ENCODE data around the gene NR1I2.

NR1I2 gene

GRCh38 chr3:119856695-119857094, 74.8 kb downstream of the NR1I2 start:
- Histone ChIP-seq H3K4me1 (ENCODE audit: control insufficient read depth, insufficient read depth, low read length) (no peaks in the 10 kb centered on the region), H3K36me3 (ENCODE audit: control insufficient read depth, insufficient read depth, low read length) (peaks cover 2% of the 10 kb centered on the region; the same call in 1 of the 2 replicates), H3K4me3 (ENCODE audit: low read depth, low read length) (no peak overlapping the region), H3K9me3 (ENCODE audit: control insufficient read depth, insufficient read depth, low read length) (no peaks in the 10 kb centered on the region), H3K9ac (ENCODE audit: low read depth, low read length) (no peak overlapping the region), H3K27ac (ENCODE audit: low read depth, low read length) (no peak overlapping the region), H3K27me3 (ENCODE audit: control insufficient read depth, insufficient read depth, low read length) (no peaks in the 10 kb centered on the region)

- Histone ChIP-seq H3K9me3 (ENCODE audit: control insufficient read depth, insufficient read depth, low read length) (no peaks in the 10 kb centered on the region), H3K4me1 (ENCODE audit: control insufficient read depth, insufficient read depth, low read length) (no peaks in the 10 kb centered on the region), H3K4me3 (ENCODE audit: low read depth, low read length) (no peak overlapping the region), H3K27ac (ENCODE audit: low read depth, low read length) (no peak overlapping the region), H3K36me3 (ENCODE audit: control insufficient read depth, insufficient read depth, low read length) (peaks cover 20% of the 10 kb centered on the region), H3K9ac (ENCODE audit: low read depth, low read length) (no peak overlapping the region), H3K27me3 (ENCODE audit: control insufficient read depth, insufficient read depth, low read length) (no peaks in the 10 kb centered on the region)
Observed at GRCh38 chr3:119858957-119859356, 77.1 kb downstream of the NR1I2 start.

- H3K4me1 ChIP-seq (ENCODE audit: control insufficient read depth, insufficient read depth, low read length) = no peaks in the 10 kb centered on the region
Observed at GRCh38 chr3:119859728-119860127, 77.8 kb downstream of the NR1I2 start.

GRCh38 chr3:119861681-119862080, 79.8 kb downstream of the NR1I2 start:
- Histone ChIP-seq H3K27ac (ENCODE audit: low read depth, low read length) (no peak overlapping the region), H3K4me3 (ENCODE audit: low read depth, low read length) (no peak overlapping the region), H3K27me3 (ENCODE audit: control insufficient read depth, insufficient read depth, low read length) (no peaks in the 10 kb centered on the region), H3K9me3 (ENCODE audit: control insufficient read depth, insufficient read depth, low read length) (no peaks in the 10 kb centered on the region), H3K36me3 (ENCODE audit: control insufficient read depth, insufficient read depth, low read length) (peaks cover 25% of the 10 kb centered on the region), H3K9ac (ENCODE audit: low read depth, low read length) (no peak overlapping the region), H3K4me1 (ENCODE audit: control insufficient read depth, insufficient read depth, low read length) (no peaks in the 10 kb centered on the region)

More at GRCh38 chr3:119859728-119860127, 77.8 kb downstream of the NR1I2 start:
- no peak overlapping the region for H3K27ac ChIP-seq (ENCODE audit: low read depth, low read length)
- H3K36me3 ChIP-seq (ENCODE audit: control insufficient read depth, insufficient read depth, low read length) = peaks cover 20% of the 10 kb centered on the region
- H3K4me3 ChIP-seq (ENCODE audit: low read depth, low read length) = no peak overlapping the region
- no peaks in the 10 kb centered on the region for H3K27me3 ChIP-seq (ENCODE audit: control insufficient read depth, insufficient read depth, low read length)
- no peaks in the 10 kb centered on the region for H3K9me3 ChIP-seq (ENCODE audit: control insufficient read depth, insufficient read depth, low read length)
- no peak overlapping the region for H3K9ac ChIP-seq (ENCODE audit: low read depth, low read length)

GRCh38 chr3:119862616-119863015, 80.7 kb downstream of the NR1I2 start:
- H3K4me3 ChIP-seq (ENCODE audit: low read depth, low read length) = no peak overlapping the region
- H3K9me3 ChIP-seq (ENCODE audit: control insufficient read depth, insufficient read depth, low read length) = no peaks in the 10 kb centered on the region
- no peak overlapping the region for H3K9ac ChIP-seq (ENCODE audit: low read depth, low read length)
- no peaks in the 10 kb centered on the region for H3K27me3 ChIP-seq (ENCODE audit: control insufficient read depth, insufficient read depth, low read length)
- no peaks in the 10 kb centered on the region for H3K4me1 ChIP-seq (ENCODE audit: control insufficient read depth, insufficient read depth, low read length)
- peaks cover 26% of the 10 kb centered on the region for H3K36me3 ChIP-seq (ENCODE audit: control insufficient read depth, insufficient read depth, low read length)
- no peak overlapping the region for H3K27ac ChIP-seq (ENCODE audit: low read depth, low read length)

- Histone ChIP-seq H3K4me3 (ENCODE audit: low read depth, low read length) (no peak overlapping the region), H3K27ac (ENCODE audit: low read depth, low read length) (no peak overlapping the region), H3K27me3 (ENCODE audit: control insufficient read depth, insufficient read depth, low read length) (no peaks in the 10 kb centered on the region), H3K9ac (ENCODE audit: low read depth, low read length) (no peak overlapping the region), H3K36me3 (ENCODE audit: control insufficient read depth, insufficient read depth, low read length) (peaks cover 26% of the 10 kb centered on the region), H3K4me1 (ENCODE audit: control insufficient read depth, insufficient read depth, low read length) (no peaks in the 10 kb centered on the region), H3K9me3 (ENCODE audit: control insufficient read depth, insufficient read depth, low read length) (no peaks in the 10 kb centered on the region)
Observed at GRCh38 chr3:119864476-119864875, 82.6 kb downstream of the NR1I2 start.

Data from HUES48 (cell line).